ENCODE measurements around the gene SYNGR1.

- TF ChIP-seq EZH2 (IDR thresholded peaks at IDR 0.05) (no peak), CTCF (IDR thresholded peaks at IDR 0.05) (no peak)
These were observed 60.5 kb downstream of the SYNGR1 start for GRCh38 chr22:39410264-39410663.
